Embryonic facial prominence (tissue), 1 donor: ENCODE data around the gene SLC51A.
"Not testable (repeated sequence)": the region's sequence is repeated elsewhere in the genome, so short reads cannot be mapped to it uniquely, and the experiment has no call there.

Experiments used
- DNase-seq: peaks from one replicate; pipeline ENCODE4 v3.0.0-alpha.2; 2016; ENCODE audit errors: extremely low spot score

The SLC51A gene

DNA sequence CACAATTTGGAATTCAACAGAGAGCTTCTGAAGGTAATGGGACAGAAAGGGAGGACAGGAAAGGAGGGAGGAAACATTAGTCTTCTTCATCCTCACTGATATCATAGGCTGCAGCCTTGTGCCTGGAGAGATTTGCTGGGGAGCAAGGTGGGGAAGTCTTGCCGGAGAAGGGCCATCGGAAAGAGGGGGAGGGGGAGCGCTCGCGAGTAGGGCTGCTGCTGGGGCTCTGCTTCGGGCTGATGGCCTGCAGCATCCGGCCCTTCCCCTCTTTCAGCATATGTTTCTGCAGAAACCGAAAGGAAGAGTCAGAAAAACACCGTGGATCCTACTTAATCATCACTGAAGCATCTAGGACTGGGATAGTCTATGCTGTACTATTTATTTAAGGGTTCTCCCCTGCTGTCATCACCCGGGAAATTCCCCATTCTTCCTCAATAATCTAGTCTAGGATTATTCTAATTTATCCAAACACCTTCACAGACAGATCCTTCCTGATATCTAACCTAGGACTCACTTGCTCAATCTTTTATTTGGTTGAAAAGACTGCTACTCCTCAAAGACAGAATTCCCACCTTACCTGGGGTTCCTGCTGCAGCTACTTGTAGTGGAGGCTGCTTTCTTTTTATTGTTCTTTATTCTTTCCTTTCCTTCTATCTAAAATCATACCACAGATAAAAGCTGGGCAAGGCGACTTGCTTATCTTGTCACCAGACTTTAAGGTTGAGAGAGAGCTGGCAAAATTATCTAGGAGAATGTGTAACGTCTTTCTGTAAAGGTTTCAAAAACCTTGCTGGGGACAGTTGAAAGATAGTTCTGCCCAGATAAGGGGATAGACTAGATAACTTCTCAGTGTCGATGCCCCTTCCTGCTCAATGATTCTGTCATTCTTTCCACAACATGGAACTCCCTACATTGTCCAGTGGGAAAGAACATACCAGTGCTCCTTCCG is 22.6 kb downstream of the SLC51A start:
- no peak for DNase-seq

DNA sequence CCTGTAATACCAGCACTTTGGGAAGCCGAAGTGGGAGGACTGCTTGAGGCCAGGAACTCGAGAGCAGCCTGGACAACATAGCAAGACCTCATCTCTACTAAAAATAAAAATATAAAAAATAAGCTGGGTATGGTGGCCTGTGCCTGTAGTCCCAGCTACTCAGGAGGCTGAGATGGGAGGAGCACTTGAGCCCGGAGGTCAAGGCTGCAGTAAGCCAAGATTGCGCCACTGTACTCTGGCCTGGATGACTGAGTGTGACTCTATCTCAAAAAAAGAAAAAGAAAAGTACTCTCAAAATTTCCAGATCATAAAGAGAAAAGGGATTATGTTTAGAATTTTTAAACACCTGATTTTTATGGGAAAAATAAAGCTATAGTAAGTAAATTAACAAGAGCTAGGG is 24.1 kb downstream of the SLC51A start:
- DNase-seq = no peak

DNA sequence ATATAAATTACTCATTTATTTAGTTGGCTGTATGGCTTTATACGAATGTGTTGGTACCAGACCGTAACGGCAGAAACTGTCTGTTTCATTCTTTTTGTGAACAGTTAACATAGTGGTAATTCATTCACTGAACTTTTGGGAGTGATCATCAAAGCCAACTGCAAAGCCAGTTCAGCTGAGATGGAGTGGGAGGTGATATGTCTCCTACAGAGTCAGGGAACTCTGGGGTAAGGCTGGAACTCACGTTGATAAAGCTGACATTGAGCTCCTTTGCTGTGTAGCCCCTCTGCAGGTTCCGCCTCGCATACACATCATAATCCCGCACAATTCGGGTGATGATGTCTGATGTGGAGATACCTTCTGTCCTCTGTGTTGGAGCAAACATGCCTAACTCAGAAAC is 25.4 kb downstream of the SLC51A start:
- no peak for DNase-seq

DNA sequence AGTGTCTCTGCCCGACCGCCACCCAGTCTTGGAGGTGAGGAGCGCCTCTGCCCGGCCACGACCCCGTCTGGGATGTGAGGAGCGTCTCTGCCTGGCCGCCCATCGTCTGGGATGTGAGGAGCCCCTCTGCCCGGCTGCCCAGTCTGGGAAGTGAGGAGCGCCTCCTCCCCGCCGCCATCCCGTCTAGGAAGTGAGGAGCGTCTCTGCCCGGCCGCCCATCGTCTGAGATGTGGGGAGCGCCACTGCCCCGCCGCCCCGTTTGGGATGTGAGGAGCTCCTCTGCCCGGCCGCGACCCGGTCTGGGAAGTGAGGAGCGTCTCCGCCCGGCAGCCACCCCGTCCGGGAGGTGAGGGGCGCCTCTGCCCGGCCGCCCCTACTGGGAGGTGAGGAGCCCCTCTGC is 27.8 kb downstream of the SLC51A start:
- not testable (repeated sequence) for DNase-seq

DNA sequence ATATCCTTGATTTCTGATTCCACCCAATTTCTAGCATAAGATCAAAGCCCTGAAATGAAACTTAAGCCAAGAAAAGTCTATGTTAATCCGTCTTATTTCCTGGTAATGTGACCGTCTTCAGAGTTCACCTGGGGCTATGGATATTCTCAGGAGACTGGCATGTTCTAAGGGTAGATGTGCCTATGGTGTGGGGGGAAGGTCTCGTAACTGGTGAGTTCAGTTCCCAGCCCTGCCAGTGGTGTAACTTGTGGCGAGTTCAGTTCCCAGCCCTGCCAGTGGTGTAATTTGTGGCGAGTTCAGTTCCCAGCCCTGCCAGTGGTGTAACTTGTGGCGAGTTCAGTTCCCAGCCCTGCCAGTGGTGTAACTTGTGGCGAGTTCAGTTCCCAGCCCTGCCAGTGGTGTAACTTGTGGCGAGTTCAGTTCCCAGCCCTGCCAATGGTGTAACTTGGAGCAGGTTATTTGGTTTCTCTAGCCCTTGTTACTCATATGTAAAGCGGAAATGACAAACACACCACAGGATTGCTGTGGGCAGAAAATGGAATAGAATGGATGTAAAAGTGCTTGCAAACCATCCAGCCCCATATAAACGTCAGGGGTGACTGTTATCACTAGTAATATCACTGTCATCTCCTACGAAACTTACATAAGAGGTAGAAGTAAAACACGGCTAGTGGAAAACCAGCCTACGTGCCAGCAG is 30.4 kb downstream of the SLC51A start:
- DNase-seq = no peak

DNA sequence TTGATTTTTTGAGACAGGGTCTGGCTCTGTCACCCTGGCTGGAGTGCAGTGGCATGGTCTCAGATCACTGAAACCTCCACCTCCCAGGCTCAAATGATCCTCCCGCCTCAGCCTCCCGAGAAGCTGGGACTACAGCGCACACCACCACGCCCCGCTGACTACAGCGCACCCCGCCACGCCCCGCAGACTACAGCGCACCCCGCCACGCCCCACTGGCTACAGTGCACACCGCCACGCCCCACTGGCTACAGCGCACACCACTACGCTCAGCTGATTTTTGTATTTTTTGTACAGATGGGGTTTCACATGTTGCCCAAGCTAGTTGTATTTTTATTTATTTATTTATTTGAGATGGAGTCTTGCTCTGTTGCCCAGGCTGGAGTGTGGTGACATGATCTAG is 35.6 kb downstream of the SLC51A start:
- DNase-seq = no peak

DNA sequence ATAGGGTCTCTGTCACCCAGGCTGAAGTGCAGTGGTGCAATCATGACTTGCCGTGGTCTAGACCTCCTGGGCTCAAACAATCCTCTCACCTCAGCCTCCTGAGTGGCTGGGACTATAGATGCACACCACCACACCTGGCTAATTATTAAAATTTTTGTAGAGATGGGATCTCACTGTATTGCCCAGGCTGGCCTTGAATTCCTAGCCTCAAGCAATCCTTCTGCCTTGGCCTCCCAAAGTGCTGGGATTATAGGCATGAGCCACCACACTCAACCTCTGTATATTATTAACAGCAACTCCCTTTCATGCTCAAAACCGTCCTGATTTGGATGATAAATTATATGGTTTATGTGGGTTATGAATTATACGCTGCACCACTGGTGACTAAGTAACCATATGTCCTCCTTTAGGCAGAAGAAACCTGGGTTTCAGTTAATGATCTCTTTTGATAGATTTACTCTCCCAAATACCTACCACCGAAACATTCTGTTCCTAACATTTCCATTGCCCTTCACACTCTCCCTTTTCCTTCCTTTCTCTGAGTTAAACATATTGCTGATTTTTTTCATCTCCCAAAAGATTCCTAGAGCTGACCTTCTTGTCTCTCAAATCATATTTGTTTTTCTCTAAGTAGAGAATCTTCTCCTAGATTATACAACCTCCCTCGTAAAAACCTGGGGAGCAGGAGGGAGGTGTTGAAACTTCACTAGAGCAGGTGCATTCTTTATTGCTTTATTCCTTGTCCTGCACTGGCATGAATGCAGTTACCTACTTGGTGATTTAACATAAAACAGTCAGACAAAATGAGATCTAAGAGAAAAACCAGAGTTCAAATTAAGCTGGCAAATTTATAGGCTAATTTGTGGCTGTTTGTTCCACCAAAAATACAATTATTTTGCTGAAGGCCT is 38.3 kb downstream of the SLC51A start:
- no peak for DNase-seq

DNA sequence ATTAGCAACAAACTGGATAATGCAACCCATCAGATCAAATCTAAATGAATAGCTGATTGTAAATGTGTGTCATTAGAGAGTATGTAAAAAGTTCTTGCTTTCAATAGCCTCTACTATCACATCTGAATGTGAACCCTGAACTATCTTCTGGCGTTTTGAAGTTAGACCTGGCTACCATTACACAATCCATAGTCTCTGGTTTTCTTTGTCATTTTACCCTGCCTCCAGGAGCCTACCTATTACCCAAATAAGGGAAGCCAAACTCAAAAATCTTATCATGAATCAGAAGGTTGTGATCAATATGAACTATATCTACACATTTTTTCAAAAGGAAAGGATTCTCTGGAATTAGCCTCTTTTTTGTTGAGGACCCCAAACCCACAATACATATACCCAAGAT is 39.4 kb downstream of the SLC51A start:
- DNase-seq = no peak

DNA sequence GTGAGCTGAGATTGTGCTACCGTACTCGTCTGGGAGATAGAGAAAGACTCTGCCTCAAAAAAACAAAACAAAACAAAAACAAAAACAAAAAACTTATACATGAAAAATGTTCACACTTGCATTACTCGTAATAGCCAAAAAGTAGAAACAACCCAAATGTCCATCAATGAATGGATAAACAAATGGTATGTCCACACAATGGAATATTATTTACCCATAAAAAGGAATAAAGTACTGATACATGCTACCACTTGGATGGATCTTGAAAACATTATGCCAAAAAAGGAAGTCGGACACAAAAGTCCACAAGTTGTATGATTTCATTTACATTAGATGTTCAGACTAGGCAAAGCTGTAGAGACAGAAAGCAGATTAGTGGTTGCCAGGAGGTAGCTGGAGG is 44.5 kb downstream of the SLC51A start:
- DNase-seq = no peak

DNA sequence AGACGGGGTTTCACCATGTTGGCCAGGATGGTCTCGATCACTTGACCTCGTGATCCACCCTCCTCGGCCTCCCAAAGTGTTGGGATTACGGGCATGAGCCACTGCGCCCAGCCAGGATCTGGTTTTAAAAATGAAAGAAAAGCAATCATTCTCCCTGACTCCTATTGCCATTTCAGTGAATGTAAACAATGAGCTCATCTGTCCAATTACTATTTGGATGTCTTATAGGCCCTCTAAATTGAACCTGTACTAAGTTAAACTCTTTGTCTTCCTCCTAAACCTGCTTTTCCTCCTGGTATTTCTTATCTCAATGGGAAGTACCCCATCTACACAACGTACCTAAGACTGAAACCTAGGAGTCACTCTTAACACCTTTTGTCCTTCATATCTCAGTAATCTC is 47.5 kb downstream of the SLC51A start:
- no peak for DNase-seq

DNA sequence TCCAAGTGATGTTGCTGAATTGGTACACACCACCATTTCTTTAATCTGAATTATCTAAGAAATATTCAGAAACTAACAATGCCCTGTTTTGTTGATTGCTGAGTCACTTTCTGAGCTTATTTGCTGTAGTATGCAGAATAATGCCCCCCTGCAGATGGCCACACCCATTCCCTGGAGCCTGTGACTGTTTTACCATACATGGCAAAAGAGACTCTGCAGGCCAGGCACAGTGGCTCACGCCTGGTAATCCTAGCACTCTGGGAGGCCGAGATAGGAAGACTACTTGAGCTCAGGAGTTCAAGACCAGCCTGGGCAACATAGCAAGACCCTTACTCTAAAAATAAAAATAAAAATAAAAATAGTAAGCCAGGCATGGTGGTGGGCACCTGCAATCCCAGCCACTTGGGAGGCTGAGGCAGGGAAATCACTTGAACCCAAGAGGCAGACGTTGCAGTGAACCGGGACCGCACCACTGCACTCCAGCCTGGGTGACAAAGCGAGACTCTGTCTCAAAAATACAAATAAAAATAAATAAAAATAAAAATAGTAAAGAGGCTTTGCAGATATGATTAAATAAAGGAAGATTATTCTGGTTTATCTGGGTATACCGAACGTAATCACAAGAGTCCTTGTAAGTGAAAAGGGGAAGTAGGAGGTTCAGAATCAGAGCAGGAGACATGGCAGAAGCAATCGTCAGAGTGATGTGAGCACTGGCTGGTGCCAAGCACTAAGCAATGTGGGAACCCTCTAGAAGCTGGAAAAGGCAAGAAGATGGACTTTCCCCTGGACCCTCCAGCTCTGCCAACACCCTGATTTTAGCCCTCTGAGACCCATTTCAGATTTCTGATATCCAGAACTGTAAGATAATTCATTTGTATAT is 52.2 kb downstream of the SLC51A start:
- no peak for DNase-seq

DNA sequence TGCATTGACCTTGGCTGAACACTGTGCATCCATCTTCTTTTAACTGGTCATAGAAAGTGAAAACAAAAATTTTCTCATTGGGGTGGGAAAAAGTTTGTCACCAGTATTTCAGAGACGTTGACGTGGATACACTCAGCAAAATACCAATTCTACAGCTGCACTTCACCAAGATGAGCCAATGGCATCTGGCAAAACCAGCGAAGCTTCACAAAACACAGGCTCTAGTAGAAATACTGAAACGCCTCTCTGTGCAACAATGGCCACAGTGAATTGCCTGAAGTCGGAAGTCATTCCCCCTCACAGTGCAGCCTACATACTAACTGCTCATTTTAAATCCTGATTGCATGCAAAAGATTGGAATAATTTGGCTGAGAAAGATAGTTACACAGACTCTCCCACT is 54.2 kb downstream of the SLC51A start:
- DNase-seq = no peak

DNA sequence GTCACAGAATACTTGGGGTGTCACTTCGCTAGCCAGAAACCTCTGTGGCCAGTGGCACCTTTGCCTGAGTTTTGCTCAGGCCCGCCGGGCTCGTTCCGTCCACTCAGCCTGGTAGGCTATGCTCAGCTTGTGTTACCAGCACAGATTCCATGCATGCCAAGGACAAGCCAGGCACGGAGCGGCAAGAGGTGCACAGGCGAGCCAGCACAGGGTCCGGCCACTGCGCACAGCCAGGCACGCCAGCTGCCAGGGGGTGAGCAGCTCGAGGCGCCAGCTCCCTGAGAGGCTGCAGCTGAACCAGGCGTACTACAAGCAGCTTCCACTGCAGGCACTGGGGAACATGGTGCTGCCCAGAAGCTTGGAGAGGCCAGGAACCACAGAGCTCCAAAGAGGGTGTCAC is 56.5 kb downstream of the SLC51A start:
- DNase-seq = no peak

DNA sequence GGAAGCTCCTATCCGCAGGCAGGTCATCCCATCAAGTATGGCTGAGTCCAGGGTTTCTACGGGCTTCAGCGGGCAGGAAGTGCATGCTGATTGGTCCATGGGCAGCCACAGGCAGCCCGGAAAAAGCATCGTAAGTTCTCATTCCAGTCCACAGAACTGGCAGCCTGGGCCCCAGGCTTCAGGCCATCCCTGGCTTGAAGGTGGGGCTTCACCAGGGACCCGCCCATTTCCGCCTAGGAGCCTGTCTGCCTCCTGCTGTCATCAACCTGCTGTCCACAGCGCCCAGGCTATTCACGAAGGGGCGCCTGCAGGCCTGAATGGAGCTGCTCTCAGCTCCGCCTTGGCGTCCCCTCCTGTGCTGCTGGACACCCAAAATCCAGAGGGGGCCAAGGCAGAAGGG is 57.3 kb downstream of the SLC51A start:
- no peak for DNase-seq

DNA sequence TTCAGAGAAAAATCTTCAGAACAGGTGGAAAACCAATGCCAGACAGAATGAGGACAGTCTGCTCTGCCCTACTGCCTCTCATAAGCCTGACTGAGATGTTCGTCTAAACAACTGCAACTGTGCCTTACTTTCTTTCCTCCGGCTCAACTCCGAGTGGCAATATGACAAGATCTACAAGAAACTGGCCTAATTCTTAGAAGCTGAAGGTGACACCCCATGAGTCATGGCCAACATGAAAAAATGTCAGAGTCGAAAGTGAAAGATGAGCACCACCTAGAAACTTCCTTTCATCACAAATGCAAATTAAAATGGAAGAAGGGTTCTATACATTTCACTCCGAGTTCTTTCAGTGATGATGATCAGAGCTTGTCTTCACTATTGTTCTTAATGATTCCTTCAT is 58.3 kb downstream of the SLC51A start:
- DNase-seq = no peak

DNA sequence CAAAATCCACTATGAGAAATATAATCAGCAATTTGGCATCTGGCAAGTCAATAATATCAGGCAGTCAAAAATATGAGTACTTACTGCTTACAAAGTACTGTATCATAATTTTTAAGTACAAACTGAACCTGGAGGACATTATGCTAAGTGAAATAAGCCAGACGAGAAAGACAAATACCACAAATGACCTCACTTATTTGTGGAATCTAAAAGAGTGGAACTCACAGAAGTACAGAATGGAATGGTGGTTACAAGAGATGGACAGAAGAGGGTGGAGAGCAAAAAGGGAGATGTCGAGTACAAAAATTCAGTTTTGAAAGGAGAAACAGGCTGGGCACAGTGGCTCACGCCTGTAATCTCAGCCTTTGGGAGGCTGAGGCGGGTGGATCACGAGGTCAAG is 58.8 kb downstream of the SLC51A start:
- DNase-seq = no peak

DNA sequence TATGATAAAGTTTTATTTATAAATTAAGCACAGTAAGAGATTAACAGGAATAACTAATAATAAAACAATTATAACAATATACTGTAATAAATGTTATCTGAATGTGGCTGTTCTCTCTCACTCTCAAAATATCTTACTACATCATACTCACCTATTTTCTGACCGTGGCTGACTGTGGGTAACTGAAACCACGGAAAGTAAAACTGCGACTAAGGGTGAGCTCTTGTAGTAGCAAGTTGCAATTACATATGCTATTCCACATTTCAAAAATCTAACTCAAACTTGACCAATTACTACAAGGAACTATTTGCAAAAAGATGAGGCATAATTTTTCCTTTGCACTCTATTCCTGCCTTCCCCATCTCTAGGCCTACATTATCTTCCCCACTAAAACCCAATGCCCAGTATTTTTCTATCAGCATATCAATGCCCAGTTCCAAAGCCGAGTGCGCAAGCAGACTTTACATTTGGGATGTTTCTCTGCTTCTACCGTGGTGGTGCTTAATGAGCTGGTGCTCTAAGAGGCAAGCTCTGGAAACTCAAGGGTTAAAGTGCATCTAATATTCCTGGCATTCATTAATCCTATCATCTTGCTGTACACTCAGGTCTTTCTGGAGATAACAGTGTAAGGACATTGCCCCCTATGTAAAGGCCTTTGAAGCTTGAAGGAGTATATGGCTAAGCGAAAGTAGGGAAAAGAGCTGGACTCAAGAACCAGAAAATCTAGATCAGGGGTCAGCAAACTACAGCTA is 64.5 kb downstream of the SLC51A start:
- DNase-seq = no peak

DNA sequence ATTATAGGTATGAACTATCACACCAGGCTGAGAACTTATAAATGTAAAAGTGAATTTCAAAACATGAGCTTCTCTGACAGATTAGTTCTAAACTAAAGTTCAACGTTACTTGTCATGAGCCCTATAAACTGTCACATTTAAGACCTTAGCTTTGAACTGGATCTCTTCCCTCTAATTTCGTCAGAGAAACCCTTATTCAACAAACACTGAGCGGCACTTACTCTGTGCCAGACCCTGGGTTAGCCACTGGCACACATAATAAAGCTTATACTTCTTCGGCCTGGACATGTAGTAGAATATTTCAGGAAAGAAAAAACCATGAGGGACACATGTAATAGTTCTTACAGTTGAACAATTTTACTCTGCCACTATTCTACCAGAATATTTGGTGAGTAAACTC is 65.6 kb downstream of the SLC51A start:
- DNase-seq = no peak
